ENCODE results near the gene ATP2B1. TPM values are rescaled to one million over a fixed set of nuclear protein-coding genes. Genes with fewer than 3 reads are reported as not detected.

The ATP2B1 gene
- polyA plus RNA-seq, 1 donor from 2014 or later: 102 TPM

DNA sequence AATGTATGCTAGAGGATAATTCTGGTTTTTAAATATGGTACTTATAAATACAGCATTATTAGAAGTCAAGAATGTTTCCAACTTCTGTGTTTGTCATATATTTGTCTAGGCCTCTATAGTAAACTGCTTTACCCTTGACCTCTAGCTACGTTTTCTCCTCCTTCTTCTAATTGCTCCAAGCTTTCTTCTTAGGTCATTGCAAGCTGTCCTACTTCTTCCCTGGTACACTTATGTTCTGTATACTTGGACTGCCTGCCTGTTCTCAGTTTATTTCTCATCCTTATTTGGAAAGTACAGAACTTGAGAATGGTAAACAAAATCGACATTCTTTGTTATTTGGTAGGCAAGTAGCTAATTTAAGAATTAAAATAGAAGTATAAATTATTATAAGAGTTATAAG lies 23.9 kb upstream of the ATP2B1 start:
- Mint-ChIP-seq H3K4me3 (no peak overlapping the region), H3K36me3 (peaks cover 12% of the 10 kb centered on the region), H3K27ac (peak overlapping the region in 1 of 3 donors; percentile 2), H3K9me3 (peaks cover 0 to 11% (median 0%) of the 10 kb centered on the region in 3 donors), H3K4me1 (peaks cover 18 to 30% (median 28%) of the 10 kb centered on the region in 3 donors), H3K27me3 (no peaks in the 10 kb centered on the region)

DNA sequence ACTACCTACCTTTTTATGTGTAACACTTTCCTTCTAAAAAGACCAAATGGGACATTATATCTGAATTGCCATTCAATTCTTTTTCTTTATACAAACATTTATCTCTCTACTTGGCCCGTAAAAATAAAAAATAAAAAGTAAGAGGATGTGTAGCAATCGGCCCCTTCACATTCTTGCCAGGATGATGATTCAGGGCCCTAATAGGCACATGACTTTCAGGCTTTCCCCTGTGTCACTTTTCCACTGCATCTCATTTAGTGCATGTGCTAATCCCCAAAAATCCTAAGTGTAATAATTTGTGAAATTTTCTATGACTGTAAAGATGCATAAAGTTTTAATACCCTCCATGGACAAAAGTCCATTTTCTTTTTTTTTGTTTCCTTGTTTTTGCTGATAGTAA lies 23.0 kb upstream of the ATP2B1 start:
- Mint-ChIP-seq H3K36me3 (peaks cover 12% of the 10 kb centered on the region), H3K27me3 (no peaks in the 10 kb centered on the region), H3K9me3 (peaks cover 0 to 13% (median 6%) of the 10 kb centered on the region in 3 donors), H3K27ac (peak overlapping the region in 2 of 3 donors; percentile 3 to 32), H3K4me3 (no peak overlapping the region), H3K4me1 (peaks cover 18 to 30% (median 22%) of the 10 kb centered on the region in 3 donors)

DNA sequence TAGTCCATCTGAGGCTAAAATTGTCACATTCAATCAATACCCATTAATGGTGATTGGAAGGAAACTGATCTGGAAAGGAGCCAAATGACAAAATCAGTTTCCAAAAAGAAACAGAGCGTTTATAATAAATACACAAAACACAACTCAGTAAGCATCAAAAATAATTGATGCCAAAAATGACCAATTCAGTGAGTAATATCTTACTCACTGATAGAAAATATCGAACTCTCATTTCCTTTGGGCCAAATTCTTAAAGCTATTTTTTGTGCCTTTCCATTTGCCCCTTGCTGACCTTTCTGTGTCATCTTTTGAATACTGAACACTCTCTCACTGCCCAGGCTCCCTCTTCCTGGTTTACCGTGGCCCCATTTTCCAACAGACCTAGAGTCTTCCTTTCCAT lies 22.5 kb upstream of the ATP2B1 start:
- H3K27ac Mint-ChIP-seq: peak overlapping the region in 1 of 3 donors; percentile 3
- H3K36me3 Mint-ChIP-seq: peaks cover 11% of the 10 kb centered on the region
- no peak overlapping the region for H3K4me3 Mint-ChIP-seq
- peaks cover 0 to 18% (median 9%) of the 10 kb centered on the region in 3 donors for H3K9me3 Mint-ChIP-seq
- no peaks in the 10 kb centered on the region for H3K27me3 Mint-ChIP-seq
- peaks cover 16 to 25% (median 18%) of the 10 kb centered on the region in 3 donors for H3K4me1 Mint-ChIP-seq

DNA sequence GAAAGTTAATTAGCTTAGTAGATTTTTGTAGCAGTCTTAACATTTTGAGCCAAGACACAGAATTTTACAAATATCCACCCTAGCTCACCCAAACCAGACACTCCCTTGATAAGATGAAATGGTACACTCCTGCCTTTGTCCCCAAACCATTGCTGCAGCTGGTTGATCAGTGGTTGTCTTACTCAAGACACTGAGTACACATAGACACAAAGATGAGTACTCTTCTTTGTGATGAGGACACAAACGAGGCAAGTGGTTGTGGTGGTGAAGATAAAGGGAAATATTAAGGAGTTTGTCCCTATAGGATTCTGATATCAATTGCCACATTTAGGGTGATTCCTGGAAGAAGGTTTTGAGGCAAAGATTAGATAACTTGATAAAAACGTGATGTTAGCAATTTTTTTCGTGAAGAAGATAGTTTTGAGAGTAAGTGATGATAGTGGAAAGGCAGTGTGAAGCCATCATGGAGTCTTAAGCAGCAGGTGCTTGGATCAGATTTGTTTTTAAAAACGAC lies 21.4 kb upstream of the ATP2B1 start:
- Mint-ChIP-seq H3K4me1 (peaks cover 11 to 22% (median 12%) of the 10 kb centered on the region in 3 donors), H3K9me3 (peaks cover 0 to 20% (median 9%) of the 10 kb centered on the region in 3 donors), H3K27ac (no peak overlapping the region), H3K36me3 (peaks cover 6% of the 10 kb centered on the region), H3K4me3 (peak overlapping the region in 1 of 4 donors; percentile 35), H3K27me3 (no peaks in the 10 kb centered on the region)

DNA sequence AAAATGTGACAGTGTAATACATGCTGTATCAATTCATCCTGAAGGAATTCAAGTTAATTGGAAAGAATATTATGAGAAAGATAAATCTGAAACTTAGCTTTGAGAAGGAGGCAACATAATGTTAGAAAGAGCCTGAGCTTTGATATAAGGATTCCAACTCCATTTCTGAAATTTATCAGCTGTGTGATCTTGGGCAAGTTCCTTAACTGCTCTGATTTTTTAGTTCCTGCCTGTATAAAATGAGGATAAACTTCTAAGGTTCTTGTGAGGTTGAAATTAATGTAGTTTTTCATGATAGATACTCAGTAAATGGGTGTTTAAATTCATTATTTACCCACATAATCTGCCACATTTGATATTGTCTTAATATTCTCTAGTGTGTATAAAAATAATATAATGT lies 14.6 kb upstream of the ATP2B1 start:
- Mint-ChIP-seq H3K27me3 (no peaks in the 10 kb centered on the region), H3K36me3 (peaks cover 5% of the 10 kb centered on the region), H3K27ac (peak overlapping the region in 1 of 3 donors; percentile 54)

DNA sequence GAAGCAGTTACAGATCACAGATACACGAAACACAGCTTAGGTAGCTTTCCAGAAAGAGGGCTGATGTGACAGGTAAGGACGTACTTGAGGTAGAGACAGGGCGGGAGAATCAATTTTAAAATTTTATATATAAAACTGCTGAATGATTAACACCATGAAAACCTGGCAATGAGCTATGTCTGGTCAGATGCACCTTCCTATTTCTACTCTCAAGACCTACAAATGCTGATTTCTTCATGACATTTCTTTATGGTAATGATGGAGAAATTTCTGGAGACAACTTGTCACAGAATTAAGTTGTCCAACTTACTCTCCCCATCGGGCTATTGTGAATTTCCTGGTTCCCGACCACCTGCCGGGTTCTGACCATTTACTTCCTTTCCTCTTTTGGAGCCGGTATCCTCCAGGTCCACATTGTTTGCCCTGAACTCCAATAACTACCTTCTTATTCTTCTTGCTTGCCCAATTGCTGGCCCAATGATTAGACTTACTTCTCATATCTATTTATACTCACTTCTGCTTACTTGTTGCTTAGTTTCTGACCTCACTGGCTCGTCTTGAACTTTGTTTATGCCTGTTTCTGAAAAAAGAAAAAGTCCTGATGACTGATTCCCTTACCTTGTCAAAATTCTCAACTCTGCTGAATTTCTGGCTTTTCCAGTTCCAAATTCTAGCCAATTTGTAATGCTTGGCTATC lies 12.8 kb upstream of the ATP2B1 start:
- Mint-ChIP-seq H3K4me1 (peaks cover 15 to 24% (median 22%) of the 10 kb centered on the region in 3 donors), H3K4me3 (peak overlapping the region; percentile 39 to 85 (median 79)), H3K9me3 (peaks cover 0 to 14% (median 3%) of the 10 kb centered on the region in 3 donors), H3K36me3 (peaks cover 14% of the 10 kb centered on the region), H3K27ac (peak overlapping the region; percentile 76 to 98 (median 89)), H3K27me3 (no peaks in the 10 kb centered on the region)

More for the DNA sequence above, 14.6 kb upstream of the ATP2B1 start:
- Mint-ChIP-seq H3K4me1 (peaks cover 10 to 19% (median 15%) of the 10 kb centered on the region in 3 donors), H3K4me3 (no peak overlapping the region), H3K9me3 (peaks cover 0 to 12% (median 9%) of the 10 kb centered on the region in 3 donors)

DNA sequence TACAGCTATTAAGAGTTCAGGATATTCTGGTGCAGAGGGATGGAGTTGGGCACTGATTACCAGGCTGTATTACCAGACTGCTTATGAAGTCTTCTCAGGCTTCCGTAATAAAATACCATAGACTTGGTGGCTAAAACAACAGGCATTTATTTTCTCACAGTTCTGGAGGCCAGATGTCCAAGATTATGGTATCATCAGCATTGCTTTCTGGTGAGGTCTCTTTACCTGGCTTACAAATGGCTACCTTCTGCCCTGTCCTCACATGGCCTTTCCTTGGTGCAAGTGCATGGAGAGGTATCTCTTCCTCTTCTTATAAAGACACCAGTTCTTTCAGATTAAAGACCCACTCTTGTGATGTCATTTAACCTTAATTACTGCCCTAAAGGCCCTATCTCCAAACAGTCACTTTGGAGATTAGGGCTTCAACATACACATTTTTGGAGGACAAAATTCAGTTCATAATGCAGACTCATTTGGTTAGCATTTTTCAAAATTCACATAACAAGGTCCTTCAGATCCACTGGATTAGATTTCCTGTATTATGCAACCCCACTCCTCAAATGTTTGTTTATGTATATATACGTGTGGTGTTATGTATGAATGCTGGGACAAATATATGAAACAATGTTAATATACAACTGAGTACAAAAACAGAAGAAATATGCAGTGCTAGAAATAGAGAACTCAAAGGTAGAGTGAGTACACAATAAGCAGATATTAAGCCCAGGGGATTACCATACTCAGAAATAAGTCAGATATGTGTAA lies 9.3 kb upstream of the ATP2B1 start:
- Mint-ChIP-seq H3K9me3 (peaks cover 7 to 22% (median 9%) of the 10 kb centered on the region in 3 donors), H3K27me3 (no peaks in the 10 kb centered on the region), H3K4me1 (peaks cover 15 to 22% (median 22%) of the 10 kb centered on the region in 3 donors), H3K4me3 (no peak overlapping the region), H3K36me3 (peaks cover 23% of the 10 kb centered on the region), H3K27ac (peak overlapping the region in 1 of 3 donors; percentile 51)

DNA sequence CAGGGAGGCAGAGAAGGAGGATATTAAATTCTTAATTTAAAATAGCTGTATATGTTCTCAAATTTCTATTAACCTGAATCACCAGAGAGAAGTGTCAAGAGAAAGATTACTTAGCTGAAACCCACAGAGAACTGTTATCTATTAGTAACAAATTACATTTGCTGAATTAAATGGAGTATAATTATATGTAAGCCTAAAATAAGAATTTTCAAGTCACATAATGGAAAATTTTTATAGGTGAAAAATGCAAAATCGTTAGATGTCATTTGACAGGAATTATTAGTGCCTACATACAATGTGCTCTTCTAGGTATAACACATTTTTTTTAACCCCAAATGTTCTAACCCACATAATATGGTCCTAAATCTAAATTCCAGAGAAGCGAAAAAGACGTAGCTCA lies 4.1 kb upstream of the ATP2B1 start:
- peak overlapping the region in 1 of 3 donors; percentile 100 for H3K27ac Mint-ChIP-seq
- no peaks in the 10 kb centered on the region for H3K27me3 Mint-ChIP-seq
- peaks cover 9 to 19% (median 10%) of the 10 kb centered on the region in 3 donors for H3K4me1 Mint-ChIP-seq
- H3K9me3 Mint-ChIP-seq: peaks cover 7 to 22% (median 9%) of the 10 kb centered on the region in 3 donors
- peaks cover 18% of the 10 kb centered on the region for H3K36me3 Mint-ChIP-seq
- no peak overlapping the region for H3K4me3 Mint-ChIP-seq

DNA sequence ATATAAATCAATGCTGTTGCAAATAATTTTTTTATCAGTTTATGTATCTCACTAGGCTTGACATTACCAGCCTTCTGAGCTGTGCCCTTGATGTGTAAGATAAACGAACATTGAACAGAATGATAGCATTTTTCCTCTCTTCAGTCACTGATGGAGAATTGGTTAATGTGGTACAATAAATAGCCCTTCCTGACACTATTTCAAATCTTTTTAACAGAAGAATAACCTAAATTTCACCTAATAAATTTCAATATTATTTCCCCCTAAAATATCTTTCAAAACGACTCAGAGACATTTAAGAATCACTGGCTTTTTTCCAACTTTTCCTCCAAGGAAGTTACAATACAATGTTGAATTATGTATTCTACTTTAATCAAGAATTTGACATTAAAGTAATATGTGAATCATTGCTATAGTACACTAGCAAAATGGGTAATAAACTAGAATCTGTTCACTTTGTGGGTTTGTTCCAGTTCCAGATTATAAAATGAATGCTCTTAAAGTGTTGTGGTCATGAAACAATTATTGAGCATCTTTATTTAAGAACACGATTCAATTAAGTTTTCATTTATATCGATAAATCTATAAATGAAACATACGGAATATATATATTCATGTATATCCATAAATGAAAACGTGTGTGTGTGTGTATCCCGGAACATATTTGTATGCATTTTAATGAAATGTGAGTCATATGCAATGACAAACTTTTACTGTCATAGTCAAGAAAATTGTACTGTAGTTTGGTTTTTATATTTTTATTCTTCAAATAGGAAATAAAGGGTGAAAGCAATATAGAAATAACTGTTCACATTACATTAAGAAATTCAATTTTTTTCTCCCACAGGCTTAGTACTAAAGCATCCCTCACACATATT lies 2.5 kb upstream of the ATP2B1 start:
- no peaks in the 10 kb centered on the region for H3K27me3 Mint-ChIP-seq
- H3K27ac Mint-ChIP-seq: peak overlapping the region; percentile 94 to 100 (median 98)
- H3K4me1 Mint-ChIP-seq: peaks cover 7 to 28% (median 11%) of the 10 kb centered on the region in 3 donors
- peak overlapping the region; percentile 92 to 100 (median 98) for H3K4me3 Mint-ChIP-seq
- peaks cover 5 to 14% (median 9%) of the 10 kb centered on the region in 3 donors for H3K9me3 Mint-ChIP-seq
- peaks cover 9% of the 10 kb centered on the region for H3K36me3 Mint-ChIP-seq

DNA sequence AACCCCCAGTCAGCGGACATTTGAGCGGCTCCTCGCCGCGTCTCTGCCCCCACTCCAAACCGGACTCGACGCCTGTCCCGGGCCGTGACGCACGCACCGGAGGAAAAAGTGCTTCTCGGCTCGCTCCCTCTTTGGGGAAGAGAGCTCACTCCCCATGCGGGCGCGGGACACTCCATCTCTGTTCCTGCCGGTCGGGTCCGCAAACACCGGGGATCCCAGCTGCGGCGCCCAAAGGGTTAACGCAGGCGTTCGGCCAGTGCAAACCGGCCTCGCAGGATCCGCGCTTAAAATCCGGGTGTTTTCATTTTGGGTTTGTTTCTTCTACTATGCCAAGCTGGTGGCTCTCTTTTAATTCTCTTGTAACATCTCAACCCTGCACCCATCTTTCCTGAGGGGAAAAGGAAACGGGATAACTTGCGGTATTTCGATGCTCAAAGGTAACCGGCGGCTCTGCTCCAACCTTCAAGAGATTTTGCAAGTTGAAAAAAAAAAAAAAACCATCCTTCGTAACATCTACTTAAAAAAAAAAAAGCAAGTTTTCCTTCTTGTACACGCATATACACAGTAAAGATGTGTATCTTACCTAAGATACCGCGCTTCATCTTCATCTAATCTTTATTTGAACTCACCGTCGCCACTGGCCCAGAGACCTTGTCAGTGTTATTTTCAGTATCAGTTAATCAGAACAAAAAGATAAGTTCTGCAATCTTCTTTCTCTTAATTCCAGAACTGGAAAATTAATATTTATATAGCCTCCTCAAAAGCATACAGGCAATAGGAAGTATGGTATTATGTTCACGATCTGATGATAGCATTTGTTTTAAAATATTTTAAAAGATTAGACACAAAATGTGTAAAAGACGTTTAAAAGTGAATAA lies 1.6 kb upstream of the ATP2B1 start:
- Mint-ChIP-seq H3K36me3 (peaks cover 8% of the 10 kb centered on the region), H3K4me3 (peak overlapping the region; percentile 92 to 100 (median 98)), H3K27ac (peak overlapping the region; percentile 94 to 100 (median 98)), H3K27me3 (no peaks in the 10 kb centered on the region), H3K9me3 (peaks cover 4 to 10% (median 5%) of the 10 kb centered on the region in 3 donors), H3K4me1 (peaks cover 16 to 37% (median 19%) of the 10 kb centered on the region in 3 donors)

DNA sequence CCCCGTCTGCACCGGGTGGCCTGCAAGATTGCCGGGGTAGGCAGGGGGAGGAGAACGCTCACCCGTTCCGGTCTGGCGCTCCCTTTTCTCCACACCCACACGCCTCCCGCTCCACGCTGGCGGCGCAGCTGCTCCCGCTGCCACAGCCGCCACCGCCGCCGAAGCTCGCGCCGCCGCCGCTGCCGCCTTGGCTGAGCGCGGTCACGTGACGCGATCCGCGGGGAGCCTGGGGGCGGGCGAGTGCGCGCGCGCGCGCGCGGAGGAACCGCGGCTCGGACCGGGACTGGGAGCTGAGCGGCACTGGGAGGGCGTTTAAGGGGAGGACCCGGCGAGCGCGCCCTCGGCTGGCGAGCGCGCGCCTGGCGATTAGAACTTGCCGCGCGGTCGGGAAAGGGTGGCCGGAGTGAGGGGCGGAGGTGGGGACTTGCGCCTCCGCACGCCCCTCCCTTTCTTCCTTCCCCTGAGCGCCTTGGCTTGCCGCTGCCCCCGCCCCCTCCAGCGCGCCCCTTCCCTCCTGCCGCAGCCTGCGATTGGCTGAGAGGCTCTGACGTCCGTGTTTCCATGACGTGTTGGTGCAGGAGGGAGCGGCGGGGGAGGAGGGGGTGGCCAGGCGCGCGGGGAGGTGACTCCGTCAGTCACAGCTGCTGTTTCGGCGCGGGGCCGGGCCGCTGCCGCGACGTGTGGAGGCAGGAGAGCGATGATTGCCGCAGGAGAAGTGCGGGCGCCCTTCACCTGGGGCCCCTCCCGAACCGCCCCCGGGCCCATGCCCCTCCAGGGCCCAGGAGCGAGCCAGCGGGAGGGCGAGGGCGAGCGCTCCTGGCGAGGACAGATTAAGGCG lies 738 bp upstream of the ATP2B1 start:
- Mint-ChIP-seq H3K4me1 (peaks cover 23 to 44% (median 26%) of the 10 kb centered on the region in 3 donors), H3K9me3 (peaks cover 0 to 3% (median 0%) of the 10 kb centered on the region in 3 donors), H3K27ac (peak overlapping the region; percentile 94 to 100 (median 98)), H3K36me3 (peaks cover 5% of the 10 kb centered on the region), H3K4me3 (peak overlapping the region; percentile 92 to 100 (median 98)), H3K27me3 (no peaks in the 10 kb centered on the region)

DNA sequence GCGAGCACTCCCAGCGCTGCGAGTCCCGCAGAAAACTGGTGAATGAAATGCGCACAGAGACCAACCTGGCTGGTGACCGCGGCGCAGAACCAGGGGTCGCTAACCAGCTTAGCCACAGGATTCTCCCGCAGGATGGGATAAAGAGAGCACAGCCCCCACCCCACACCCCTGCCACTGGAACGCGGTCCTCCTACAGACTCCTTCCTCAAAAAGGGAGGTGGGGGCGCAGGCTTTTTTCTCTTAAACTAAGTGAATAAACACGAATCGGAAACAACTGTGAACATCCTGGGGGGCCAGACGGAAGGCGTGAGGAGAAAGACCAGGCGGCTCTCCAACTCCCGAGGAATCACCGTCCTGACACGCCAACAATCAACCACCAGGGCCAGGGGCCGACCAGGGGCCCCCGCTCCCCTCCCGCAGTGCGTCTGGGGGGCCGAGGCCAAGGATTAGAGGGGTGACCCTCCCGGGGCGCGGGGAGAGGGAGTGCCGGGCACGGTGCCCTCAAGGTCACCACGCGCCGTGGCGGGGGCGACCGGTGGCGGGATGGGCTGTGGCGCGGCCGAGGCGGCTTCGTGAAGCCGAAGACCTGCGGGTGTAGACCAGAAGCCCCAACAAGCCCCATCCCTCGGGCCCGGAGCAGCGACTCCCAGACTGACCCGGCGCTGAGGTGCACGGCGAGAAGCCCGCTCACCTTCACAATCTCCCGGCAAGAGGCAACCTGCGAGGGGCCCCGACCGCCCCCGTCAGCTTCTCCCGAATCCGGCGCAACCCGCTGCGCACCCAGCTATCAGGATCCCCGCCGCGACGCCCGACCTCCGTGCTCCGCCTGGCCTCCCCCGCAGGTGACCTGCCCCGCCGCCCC lies 704 bp downstream of the ATP2B1 start:
- Mint-ChIP-seq H3K27me3 (no peaks in the 10 kb centered on the region), H3K4me3 (peak overlapping the region; percentile 96 to 100 (median 99)), H3K9me3 (no peaks in the 10 kb centered on the region), H3K4me1 (peaks cover 30 to 54% (median 37%) of the 10 kb centered on the region in 3 donors), H3K36me3 (no peaks in the 10 kb centered on the region), H3K27ac (peak overlapping the region; percentile 98 to 100 (median 99))

Data from IgD-negative memory B cell (primary cell).